A549 treated with DMSO at 1 μM for 4 hours (cell line): ENCODE results near the gene FCRL5. TPM values are rescaled to one million over a fixed set of nuclear protein-coding genes. Genes with fewer than 3 reads are reported as not detected.

Source experiments
- total RNA-seq: library from RNA; stranded (reverse); fragments of 200-300 nt; extraction: Qiagen RNA extraction; gene quantifications from 5 replicates; pipeline ENCODE4 v1.2.3, GENCODE V29; 2022; ENCODE audit warnings: low read depth

The FCRL5 gene
- not detected in 5 replicates for total RNA-seq

GRCh38 chr1:157551694-157552693 lies at the start of gene FCRL5:
Gene FCRL5 (minus strand): TSS chr1:157552515. CDS start chr1:157552362, 153 bp downstream.

GRCh38 chr1:157597959-157598667 lies 45.8 kb upstream of the FCRL5 start, which contains the start of gene FCRL4:
Gene FCRL4 (minus strand): TSS chr1:157598085. CDS start chr1:157597944, 141 bp downstream.

Other genes starting within 250 kb of the FCRL5 start
- gene FCRL4, start 45.6 kb upstream of the FCRL5 start, total RNA-seq, result not detected in 5 replicates
- not detected in 5 replicates for gene FCRL3, start 148.3 kb upstream of the FCRL5 start, total RNA-seq
- gene FCRL2, start 224.6 kb upstream of the FCRL5 start, total RNA-seq, result not detected in 5 replicates